Natural killer cell (primary cell): ENCODE data around the gene HELZ2. TPM values are rescaled to one million over a fixed set of nuclear protein-coding genes. Genes with fewer than 3 reads are reported as not detected.

Experiments used
- ATAC-seq, 3 donors: fragments of 150-1000 bp in 2 of 3; fragments of 200-7000 bp in 1 of 3; cut with Tn5 transposase; 1 replicate in 1 of 3; 2 replicates in 2 of 3; pipeline ENCODE4 v1.10.0; 2021; ENCODE audit warnings: mild to moderate bottlenecking in 2 of 3, moderate library complexity in 2 of 3
- DNase-seq, 2 donors: peaks; one replicate each; pipeline versions ENCODE4 v3.0.0 to v3.0.0-alpha.2; 2013 to 2021; ENCODE audit warnings: mixed read lengths in 1 of 2
- H3K27ac ChIP-seq: one replicate; pipeline ENCODE4 v1.5.1; 2013; ENCODE audit warnings: mild to moderate bottlenecking, low read length
- H3K27me3 ChIP-seq: one replicate; pipeline ENCODE4 v1.6.1; 2013; ENCODE audit warnings: low read length; ENCODE audit not compliant: control insufficient read depth, insufficient read depth
- H3K36me3 ChIP-seq: one replicate; pipeline ENCODE4 v1.6.1; 2013; ENCODE audit warnings: low read length; ENCODE audit not compliant: control insufficient read depth, insufficient read depth
- H3K4me1 ChIP-seq: one replicate; pipeline ENCODE4 v1.6.1; 2013; ENCODE audit warnings: low read length; ENCODE audit not compliant: control insufficient read depth, insufficient read depth
- H3K4me3 ChIP-seq: one replicate; pipeline ENCODE4 v1.5.1; 2013; ENCODE audit warnings: low read length
- H3K9me3 ChIP-seq: one replicate; pipeline ENCODE4 v1.6.1; 2013; ENCODE audit warnings: low read length; ENCODE audit not compliant: control insufficient read depth, insufficient read depth
- H3K27ac Mint-ChIP-seq, 2 donors: one replicate each; pipeline ENCODE4 v1.8.0; 2022; ENCODE audit warnings: mild to moderate bottlenecking in 2 of 2, mixed read lengths in 2 of 2, moderate library complexity in 1 of 2
- H3K27me3 Mint-ChIP-seq, 2 donors: one replicate each; pipeline ENCODE4 v1.8.0; 2022; ENCODE audit warnings: low read depth in 2 of 2, mixed read lengths in 2 of 2
- H3K36me3 Mint-ChIP-seq: one replicate; pipeline ENCODE4 v1.8.0; 2022; ENCODE audit warnings: mixed read lengths
- H3K4me1 Mint-ChIP-seq, 2 donors: one replicate each; pipeline ENCODE4 v1.8.0; 2022; ENCODE audit warnings: mixed read lengths in 2 of 2
- H3K4me3 Mint-ChIP-seq: one replicate; pipeline ENCODE4 v1.8.0; 2022; ENCODE audit warnings: mild to moderate bottlenecking, moderate library complexity, mixed read lengths
- H3K9me3 Mint-ChIP-seq, 2 donors: one replicate each; pipeline ENCODE4 v1.8.0; 2022; ENCODE audit warnings: mixed read lengths in 2 of 2
- CTCF ChIP-seq: fragments of 200-600 bp; IDR thresholded peaks from one replicate; pipeline ENCODE4 v1.8.0; 2022; ENCODE audit warnings: antibody characterized with exemption
- WGBS: methylation state at CpG from one replicate; pipeline ENCODE4 v1.1.7; 2013; ENCODE audit warnings: missing lambda C conversion rate; ENCODE audit not compliant: insufficient coverage; 5-methylcytosine and 5-hydroxymethylcytosine counted together
- intact Hi-C: fragments of 100-400 bp; cut with micrococcal nuclease; formaldehyde crosslinking; loops from one replicate; pipeline ENCODE4 v1.14.2; 2022
- total RNA-seq, 4 donors: library from RNA; stranded (reverse); fragments of 120-200 nt in 1 of 4; gene quantifications; one replicate each; pipeline versions ENCODE4 v1.2.3 to v1.2.4, GENCODE V29; 2013 to 2022

The HELZ2 gene
- total RNA-seq, 3 donors from 2014 or later (not counting 1 experiment from before 2014, with no cell fraction given) = 85.2 to 90.7 (median 89.4) TPM

GRCh38 chr20:63531686-63532448, 42.2 kb downstream of the HELZ2 start:
- H3K4me3 Mint-ChIP-seq = no peak overlapping the region
- H3K4me1 Mint-ChIP-seq = peaks cover 0 to 7% of the 10 kb centered on the region in 2 donors
- H3K9me3 Mint-ChIP-seq = no peaks in the 10 kb centered on the region

GRCh38 chr20:63530788-63531160, 43.3 kb downstream of the HELZ2 start:
- no peak overlapping the region for H3K4me3 Mint-ChIP-seq
- DNase-seq = no peak
- no peak overlapping the region for H3K27ac Mint-ChIP-seq
- no peaks in the 10 kb centered on the region for H3K9me3 Mint-ChIP-seq
- no peaks in the 10 kb centered on the region for H3K36me3 ChIP-seq
- peaks cover 0 to 4% of the 10 kb centered on the region in 2 donors for H3K27me3 Mint-ChIP-seq
- no peaks in the 10 kb centered on the region for H3K27me3 ChIP-seq
- H3K36me3 Mint-ChIP-seq = no peaks in the 10 kb centered on the region
- H3K4me1 ChIP-seq = no peaks in the 10 kb centered on the region
- H3K4me1 Mint-ChIP-seq = no peaks in the 10 kb centered on the region
- WGBS = 92% methylated on average over 14 of the region's 14 CpGs
- intact Hi-C loops = no loop called here
- no peak for TF ChIP-seq CTCF
- H3K9me3 ChIP-seq = no peaks in the 10 kb centered on the region
- ATAC-seq = no peak
- no peak overlapping the region for H3K27ac ChIP-seq
- H3K4me3 ChIP-seq = no peak overlapping the region

More at GRCh38 chr20:63531686-63532448, 42.2 kb downstream of the HELZ2 start:
- no peak for ATAC-seq
- no peaks in the 10 kb centered on the region for H3K36me3 ChIP-seq
- Mint-ChIP-seq H3K36me3 (no peaks in the 10 kb centered on the region), H3K27ac (no peak overlapping the region), H3K27me3 (peaks cover 0 to 4% of the 10 kb centered on the region in 2 donors)
- 93% methylated on average over 26 of the region's 27 CpGs for WGBS
- H3K27me3 ChIP-seq = no peaks in the 10 kb centered on the region
- no peaks in the 10 kb centered on the region for H3K9me3 ChIP-seq
- intact Hi-C loops = no loop called here
- no peak overlapping the region for H3K27ac ChIP-seq
- H3K4me3 ChIP-seq = no peak overlapping the region
- DNase-seq = no peak
- peaks cover 5% of the 10 kb centered on the region for H3K4me1 ChIP-seq
- TF ChIP-seq CTCF = no peak

- Mint-ChIP-seq H3K4me3 (no peak overlapping the region), H3K27ac (no peak overlapping the region), H3K4me1 (no peaks in the 10 kb centered on the region), H3K27me3 (peaks cover 0 to 4% of the 10 kb centered on the region in 2 donors), H3K9me3 (no peaks in the 10 kb centered on the region), H3K36me3 (no peaks in the 10 kb centered on the region)
- intact Hi-C loops = no loop called here
- H3K4me1 ChIP-seq = no peaks in the 10 kb centered on the region
- ATAC-seq = no peak
- no peak overlapping the region for H3K27ac ChIP-seq
- no peak overlapping the region for H3K4me3 ChIP-seq
- no peaks in the 10 kb centered on the region for H3K36me3 ChIP-seq
- TF ChIP-seq CTCF = no peak
- DNase-seq = no peak
- no peaks in the 10 kb centered on the region for H3K27me3 ChIP-seq
- no peaks in the 10 kb centered on the region for H3K9me3 ChIP-seq
- WGBS = 87% methylated on average over 39 of the region's 39 CpGs
Observed at GRCh38 chr20:63529861-63530787, 43.9 kb downstream of the HELZ2 start.
